HepG2 (cell line): Measurements from ENCODE around the gene UBQLN4. TPM values are rescaled to one million over a fixed set of nuclear protein-coding genes. Genes with fewer than 3 reads are reported as not detected.

Experiments
- CBX1 ChIP-seq: IDR thresholded peaks from one replicate; pipeline ENCODE4 v1.6.1; 2016; ENCODE audit warnings: antibody characterized with exemption, low read depth
- ETV5 ChIP-seq: IDR thresholded peaks from 2 replicates; pipeline ENCODE4 v1.6.1; 2018; ENCODE audit warnings: missing biosample characterization, missing genetic modification reagents, inconsistent platforms, borderline replicate concordance
- FOXA3 ChIP-seq: IDR thresholded peaks from 2 replicates; pipeline ENCODE4 v1.6.1; 2016; ENCODE audit warnings: missing genetic modification reagents, missing compliant biosample characterization
- KDM6A ChIP-seq: IDR thresholded peaks from 2 replicates; pipeline ENCODE4 v1.6.1; 2016; ENCODE audit warnings: low read depth
- MEIS1 ChIP-seq: sonication (generic); formaldehyde crosslinking; IDR thresholded peaks from 2 replicates; pipeline ENCODE4 v1.9.0; 2021; ENCODE audit warnings: mild to moderate bottlenecking, missing genetic modification reagents, moderate library complexity, borderline replicate concordance
- RFX3 ChIP-seq: IDR thresholded peaks from 2 replicates; pipeline ENCODE4 v1.6.1; 2016; ENCODE audit warnings: missing biosample characterization, missing genetic modification reagents
- RXRB ChIP-seq: IDR thresholded peaks from 2 replicates; pipeline ENCODE4 v1.6.1; 2016; ENCODE audit warnings: borderline replicate concordance, missing genetic modification reagents, missing compliant biosample characterization
- SAP130 ChIP-seq: IDR thresholded peaks from 2 replicates; pipeline ENCODE4 v1.6.1; 2016; ENCODE audit warnings: low read depth
- THAP11 ChIP-seq: IDR thresholded peaks from 2 replicates; pipeline ENCODE4 v1.6.1; 2016; ENCODE audit warnings: missing biosample characterization, missing genetic modification reagents
- ZFY ChIP-seq: sonication (generic); formaldehyde crosslinking; IDR thresholded peaks from 2 replicates; pipeline ENCODE4 v1.4.0; 2020; ENCODE audit warnings: missing genetic modification reagents
- ZNF136 ChIP-seq: sonication (generic); formaldehyde crosslinking; IDR thresholded peaks from 2 replicates; pipeline ENCODE4 v1.8.1; 2022; ENCODE audit warnings: low read depth, mild to moderate bottlenecking, moderate library complexity, missing genetic modification reagents
- ZNF18 ChIP-seq: sonication (generic); formaldehyde crosslinking; IDR thresholded peaks from 2 replicates; pipeline ENCODE4 v1.8.0; 2022; ENCODE audit warnings: mild to moderate bottlenecking, missing genetic modification reagents; ENCODE audit not compliant: insufficient replicate concordance
- ZNF615 ChIP-seq: sonication (generic); formaldehyde crosslinking; IDR thresholded peaks from 2 replicates; pipeline ENCODE4 v1.5.0; 2020; ENCODE audit warnings: mild to moderate bottlenecking, missing genetic modification reagents, borderline replicate concordance
- ZNF709 ChIP-seq: sonication (generic); formaldehyde crosslinking; IDR thresholded peaks from 2 replicates; pipeline ENCODE4 v1.5.0; 2020; ENCODE audit warnings: mild to moderate bottlenecking, missing genetic modification reagents
- ZNF749 ChIP-seq: sonication (generic); formaldehyde crosslinking; IDR thresholded peaks from 2 replicates; pipeline ENCODE4 v1.8.0; 2022; ENCODE audit warnings: mild to moderate bottlenecking, missing genetic modification reagents, moderate library complexity, borderline replicate concordance
- ZNF788 ChIP-seq: sonication (generic); formaldehyde crosslinking; IDR thresholded peaks from 2 replicates; pipeline ENCODE4 v1.5.0; 2020; ENCODE audit warnings: mild to moderate bottlenecking, missing genetic modification reagents, borderline replicate concordance
- ZNF839 ChIP-seq: sonication (generic); formaldehyde crosslinking; IDR thresholded peaks from 2 replicates; pipeline ENCODE4 v1.4.0; 2020; ENCODE audit warnings: missing genetic modification reagents, mild to moderate bottlenecking, borderline replicate concordance
- polyA plus RNA-seq, 8 experiments: library from polyadenylated mRNA; depleted of rRNA in 3 of 8; stranded (reverse) in 7 of 8; unstranded in 1 of 8; fragments of >200 nt; fragmentation: Illumina TruSeq in 4 of 8; extraction: Trizol in 4 of 8; gene quantifications; 2 replicates each; pipeline versions ENCODE4 v1.2.1 to v1.2.3, GENCODE V29; 2011 to 2016; ENCODE audit warnings: low read depth in 4 of 8, missing spikeins in 1 of 8, mixed read lengths in 1 of 8; ENCODE audit not compliant: insufficient read depth in 1 of 8
- total RNA-seq, 5 experiments: library from RNA; depleted of rRNA; stranded (reverse); fragments of >200 nt; fragmentation: Illumina TruSeq; extraction: Trizol; gene quantifications; 2 replicates each; pipeline ENCODE4 v1.2.3, GENCODE V29; 2016; ENCODE audit warnings: low read depth in 1 of 5
- TF ChIP-seq, protein P1 (sequence below): sonication (generic); formaldehyde crosslinking; IDR thresholded peaks from 2 replicates; pipeline ENCODE4 v1.5.0; 2020; ENCODE audit warnings: mild to moderate bottlenecking, missing genetic modification reagents, borderline replicate concordance
- TF ChIP-seq, protein P2 (sequence below), 2 experiments: fragments of 450-650 bp in 1 of 2; sonication (generic) in 1 of 2; formaldehyde crosslinking; IDR thresholded peaks; 2 replicates each; pipeline versions ENCODE4 v1.5.0 to v1.8.0; 2020 to 2022; ENCODE audit warnings: mild to moderate bottlenecking in 1 of 2, missing genetic modification reagents in 1 of 2
- TF ChIP-seq, protein P3 (sequence below): sonication (generic); formaldehyde crosslinking; IDR thresholded peaks from 2 replicates; pipeline ENCODE4 v1.5.0; 2020; ENCODE audit warnings: mild to moderate bottlenecking, missing genetic modification reagents, borderline replicate concordance

Gene UBQLN4
- total and polyA plus RNA-seq, 2 of the 13 experiments (the other 11 are each of a cell fraction or from before 2014, with no cell fraction given): 31.5 to 39.8 TPM

GRCh38 chr1:156082309-156083091, 28.9 kb upstream of the UBQLN4 start, which contains the start of gene MEX3A (continued):
- no peak for TF ChIP-seq FOXA3
- no peak for TF ChIP-seq KDM6A (CRISPR knock-in tag)
- 0 out of 2 replicates have a peak, but pooled peaks have one; percentile 5 for TF ChIP-seq ZNF839 (CRISPR knock-in tag)
- peak; percentile 98 for TF ChIP-seq THAP11 (CRISPR knock-in tag)
- TF ChIP-seq, protein P1, sequence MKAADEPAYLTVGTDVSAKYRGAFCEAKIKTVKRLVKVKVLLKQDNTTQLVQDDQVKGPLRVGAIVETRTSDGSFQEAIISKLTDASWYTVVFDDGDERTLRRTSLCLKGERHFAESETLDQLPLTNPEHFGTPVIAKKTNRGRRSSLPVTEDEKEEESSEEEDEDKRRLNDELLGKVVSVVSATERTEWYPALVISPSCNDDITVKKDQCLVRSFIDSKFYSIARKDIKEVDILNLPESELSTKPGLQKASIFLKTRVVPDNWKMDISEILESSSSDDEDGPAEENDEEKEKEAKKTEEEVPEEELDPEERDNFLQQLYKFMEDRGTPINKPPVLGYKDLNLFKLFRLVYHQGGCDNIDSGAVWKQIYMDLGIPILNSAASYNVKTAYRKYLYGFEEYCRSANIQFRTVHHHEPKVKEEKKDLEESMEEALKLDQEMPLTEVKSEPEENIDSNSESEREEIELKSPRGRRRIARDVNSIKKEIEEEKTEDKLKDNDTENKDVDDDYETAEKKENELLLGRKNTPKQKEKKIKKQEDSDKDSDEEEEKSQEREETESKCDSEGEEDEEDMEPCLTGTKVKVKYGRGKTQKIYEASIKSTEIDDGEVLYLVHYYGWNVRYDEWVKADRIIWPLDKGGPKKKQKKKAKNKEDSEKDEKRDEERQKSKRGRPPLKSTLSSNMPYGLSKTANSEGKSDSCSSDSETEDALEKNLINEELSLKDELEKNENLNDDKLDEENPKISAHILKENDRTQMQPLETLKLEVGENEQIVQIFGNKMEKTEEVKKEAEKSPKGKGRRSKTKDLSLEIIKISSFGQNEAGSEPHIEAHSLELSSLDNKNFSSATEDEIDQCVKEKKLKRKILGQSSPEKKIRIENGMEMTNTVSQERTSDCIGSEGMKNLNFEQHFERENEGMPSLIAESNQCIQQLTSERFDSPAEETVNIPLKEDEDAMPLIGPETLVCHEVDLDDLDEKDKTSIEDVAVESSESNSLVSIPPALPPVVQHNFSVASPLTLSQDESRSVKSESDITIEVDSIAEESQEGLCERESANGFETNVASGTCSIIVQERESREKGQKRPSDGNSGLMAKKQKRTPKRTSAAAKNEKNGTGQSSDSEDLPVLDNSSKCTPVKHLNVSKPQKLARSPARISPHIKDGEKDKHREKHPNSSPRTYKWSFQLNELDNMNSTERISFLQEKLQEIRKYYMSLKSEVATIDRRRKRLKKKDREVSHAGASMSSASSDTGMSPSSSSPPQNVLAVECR (CRISPR knock-in tag): peak; percentile 50
- peak; percentile 79 for TF ChIP-seq SAP130 (CRISPR knock-in tag)
- no peak for TF ChIP-seq ZNF18 (CRISPR knock-in tag)
- TF ChIP-seq MEIS1 (CRISPR knock-in tag): peak; percentile 41; the same call in 1 of the 2 replicates
- TF ChIP-seq ZFY (CRISPR knock-in tag): peak; percentile 65
- 0 out of 2 replicates have a peak, but pooled peaks have one; percentile 54 for TF ChIP-seq ZNF136 (CRISPR knock-in tag)
- TF ChIP-seq ZNF749 (CRISPR knock-in tag): no peak
- no peak for TF ChIP-seq RFX3 (CRISPR knock-in tag)
- TF ChIP-seq ETV5 (CRISPR knock-in tag): no peak
- TF ChIP-seq ZNF788: no peak
- TF ChIP-seq, protein P2, sequence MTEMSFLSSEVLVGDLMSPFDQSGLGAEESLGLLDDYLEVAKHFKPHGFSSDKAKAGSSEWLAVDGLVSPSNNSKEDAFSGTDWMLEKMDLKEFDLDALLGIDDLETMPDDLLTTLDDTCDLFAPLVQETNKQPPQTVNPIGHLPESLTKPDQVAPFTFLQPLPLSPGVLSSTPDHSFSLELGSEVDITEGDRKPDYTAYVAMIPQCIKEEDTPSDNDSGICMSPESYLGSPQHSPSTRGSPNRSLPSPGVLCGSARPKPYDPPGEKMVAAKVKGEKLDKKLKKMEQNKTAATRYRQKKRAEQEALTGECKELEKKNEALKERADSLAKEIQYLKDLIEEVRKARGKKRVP (CRISPR knock-in tag; IDR thresholded peaks at IDR 0.05): 0 out of 4 replicates have a peak, but pooled peaks of 1 of the 2 experiments have one; percentile 22
- no peak for TF ChIP-seq RXRB (CRISPR knock-in tag)
- 0 out of 2 replicates have a peak, but pooled peaks have one; percentile 16 for TF ChIP-seq ZNF615 (CRISPR knock-in tag)
- TF ChIP-seq, protein P3, sequence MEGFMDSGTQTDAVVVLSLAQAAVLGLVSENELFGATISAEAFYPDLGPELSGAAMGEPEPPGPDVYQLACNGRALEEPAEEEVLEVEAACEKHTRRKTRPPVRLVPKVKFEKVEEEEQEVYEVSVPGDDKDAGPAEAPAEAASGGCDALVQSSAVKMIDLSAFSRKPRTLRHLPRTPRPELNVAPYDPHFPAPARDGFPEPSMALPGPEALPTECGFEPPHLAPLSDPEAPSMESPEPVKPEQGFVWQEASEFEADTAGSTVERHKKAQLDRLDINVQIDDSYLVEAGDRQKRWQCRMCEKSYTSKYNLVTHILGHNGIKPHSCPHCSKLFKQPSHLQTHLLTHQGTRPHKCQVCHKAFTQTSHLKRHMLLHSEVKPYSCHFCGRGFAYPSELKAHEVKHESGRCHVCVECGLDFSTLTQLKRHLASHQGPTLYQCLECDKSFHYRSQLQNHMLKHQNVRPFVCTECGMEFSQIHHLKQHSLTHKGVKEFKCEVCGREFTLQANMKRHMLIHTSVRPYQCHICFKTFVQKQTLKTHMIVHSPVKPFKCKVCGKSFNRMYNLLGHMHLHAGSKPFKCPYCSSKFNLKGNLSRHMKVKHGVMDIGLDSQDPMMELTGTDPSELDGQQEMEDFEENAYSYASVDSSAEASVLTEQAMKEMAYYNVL (CRISPR knock-in tag): no peak
- TF ChIP-seq CBX1: no peak
- no peak for TF ChIP-seq ZNF709
